DND-41 (cell line): ENCODE results near the gene PLEKHJ1.

Source experiments
- ATAC-seq: fragments of 200-7000 bp; cut with Tn5 transposase; 3 replicates; pipeline ENCODE4 v1.9.1; 2021; ENCODE audit warnings: low read depth; ENCODE audit not compliant: insufficient read depth
- DNase-seq: peaks from one replicate; pipeline ENCODE4 v3.0.0-alpha.2; 2020
- H2AFZ ChIP-seq: 2 replicates; pipeline ENCODE4 v1.6.0; 2012; ENCODE audit warnings: low read depth, low read length
- H3K27ac ChIP-seq: 2 replicates; pipeline ENCODE4 v1.5.1; 2012; ENCODE audit warnings: low read length, inconsistent platforms
- H3K27me3 ChIP-seq: fragments of 200-600 bp; sonication (generic); 2 replicates; pipeline ENCODE4 v1.6.0; 2012; ENCODE audit warnings: low read length, mild to moderate bottlenecking, inconsistent platforms; ENCODE audit not compliant: insufficient read depth, poor library complexity
- H3K36me3 ChIP-seq: 2 replicates; pipeline ENCODE4 v1.5.1; 2012; ENCODE audit warnings: low read length, inconsistent platforms; ENCODE audit not compliant: insufficient read depth
- H3K4me1 ChIP-seq: 2 replicates; pipeline ENCODE4 v1.5.1; 2012; ENCODE audit warnings: mild to moderate bottlenecking, low read length; ENCODE audit not compliant: insufficient read depth
- H3K4me2 ChIP-seq: 2 replicates; pipeline ENCODE4 v1.6.0; 2012; ENCODE audit warnings: mild to moderate bottlenecking, moderate library complexity, low read length, inconsistent platforms; ENCODE audit not compliant: insufficient read depth
- H3K4me3 ChIP-seq, 2 experiments: fragments of 200-600 bp in 1 of 2; shearing (Covaris generic) in 1 of 2; 2 replicates each; pipeline ENCODE4 v1.5.1; 2012 to 2016; ENCODE audit warnings: inconsistent platforms in 2 of 2, low read length in 2 of 2, mild to moderate bottlenecking in 2 of 2, low read depth in 1 of 2, moderate library complexity in 1 of 2
- H3K79me2 ChIP-seq: 2 replicates; pipeline ENCODE4 v1.6.0; 2012; ENCODE audit warnings: low read length, inconsistent platforms; ENCODE audit not compliant: insufficient read depth
- H3K9ac ChIP-seq: 2 replicates; pipeline ENCODE4 v1.6.0; 2012; ENCODE audit warnings: low read depth, mild to moderate bottlenecking, inconsistent platforms, low read length, moderate library complexity
- H3K9me3 ChIP-seq: 2 replicates; pipeline ENCODE4 v1.5.1; 2012; ENCODE audit warnings: low read length, moderate library complexity, mild to moderate bottlenecking, inconsistent platforms; ENCODE audit not compliant: insufficient read depth, severe bottlenecking
- H4K20me1 ChIP-seq: 2 replicates; pipeline ENCODE4 v1.6.0; 2012; ENCODE audit warnings: low read length; ENCODE audit not compliant: insufficient read depth
- CTCF ChIP-seq: IDR thresholded peaks from 2 replicates; pipeline ENCODE4 v1.5.1; 2012; ENCODE audit warnings: borderline replicate concordance, low read length, moderate library complexity, mild to moderate bottlenecking; ENCODE audit not compliant: poor library complexity, severe bottlenecking; ENCODE audit errors: extremely low read depth
- EZH2 ChIP-seq: IDR thresholded peaks from 3 replicates; pipeline ENCODE4 v1.6.1; 2012; ENCODE audit warnings: borderline replicate concordance, low read depth, mild to moderate bottlenecking, moderate library complexity, low read length, inconsistent platforms; ENCODE audit not compliant: severe bottlenecking

Gene PLEKHJ1

GRCh38 chr19:2221250-2221831 lies 14.8 kb downstream of the PLEKHJ1 start:
- Histone ChIP-seq H3K36me3 (peaks cover 94% of the 10 kb centered on the region), H3K4me3 (no peak overlapping the region), H3K27me3 (no peaks in the 10 kb centered on the region), H3K79me2 (peaks cover 8% of the 10 kb centered on the region; the same call in 1 of the 2 replicates), H3K9me3 (no peaks in the 10 kb centered on the region), H2AFZ (no peak overlapping the region), H3K9ac (no peak overlapping the region), H3K27ac (no peak overlapping the region), H3K4me2 (no peak overlapping the region), H4K20me1 (peaks cover 37% of the 10 kb centered on the region), H3K4me1 (no peaks in the 10 kb centered on the region)
- no peak for DNase-seq
- TF ChIP-seq CTCF (no peak), EZH2 (no peak)
- ATAC-seq: no peak

- no peak for TF ChIP-seq CTCF
- TF ChIP-seq EZH2: no peak
- DNase-seq (no peak), ATAC-seq (no peak)
- Histone ChIP-seq H2AFZ (no peak overlapping the region), H4K20me1 (peaks cover 33% of the 10 kb centered on the region), H3K4me3 (no peak overlapping the region), H3K27me3 (no peaks in the 10 kb centered on the region), H3K4me2 (no peak overlapping the region), H3K27ac (no peak overlapping the region), H3K36me3 (peaks cover 94% of the 10 kb centered on the region), H3K4me1 (no peaks in the 10 kb centered on the region), H3K9ac (no peak overlapping the region), H3K9me3 (no peaks in the 10 kb centered on the region), H3K79me2 (peaks cover 8% of the 10 kb centered on the region; the same call in 1 of the 2 replicates)
Observed at GRCh38 chr19:2219726-2220125, 16.4 kb downstream of the PLEKHJ1 start.

GRCh38 chr19:2217591-2217990 lies 18.5 kb downstream of the PLEKHJ1 start:
- peaks cover 96% of the 10 kb centered on the region for H3K36me3 ChIP-seq
- peaks cover 40% of the 10 kb centered on the region for H4K20me1 ChIP-seq
- H3K27ac ChIP-seq: no peak overlapping the region
- no peaks in the 10 kb centered on the region for H3K9me3 ChIP-seq
- no peak for DNase-seq
- H2AFZ ChIP-seq: no peak overlapping the region
- no peaks in the 10 kb centered on the region for H3K4me1 ChIP-seq
- ATAC-seq: no peak
- H3K79me2 ChIP-seq: peaks cover 8% of the 10 kb centered on the region; the same call in 1 of the 2 replicates
- H3K27me3 ChIP-seq: no peaks in the 10 kb centered on the region
- no peak overlapping the region for H3K4me3 ChIP-seq
- no peak for TF ChIP-seq EZH2
- no peak for TF ChIP-seq CTCF
- no peak overlapping the region for H3K9ac ChIP-seq
- H3K4me2 ChIP-seq: no peak overlapping the region
